Measurements from ENCODE around the gene DSTN.

Gene DSTN

GRCh38 chr20:17584689-17585088 lies 14.8 kb downstream of the DSTN start:
- no peak for DNase-seq

GRCh38 chr20:17586250-17586649 lies 16.4 kb downstream of the DSTN start:
- no peak for DNase-seq

- no peak for DNase-seq
These were observed 17.3 kb downstream of the DSTN start for GRCh38 chr20:17587148-17587547.

GRCh38 chr20:17587824-17588223 lies 17.9 kb downstream of the DSTN start:
- no peak for DNase-seq

GRCh38 chr20:17589161-17589834 lies 19.4 kb downstream of the DSTN start:
- DNase-seq = no peak

GRCh38 chr20:17590245-17590644 lies 20.4 kb downstream of the DSTN start:
- no peak for DNase-seq

- DNase-seq = no peak
These were observed 24.0 kb downstream of the DSTN start for GRCh38 chr20:17593902-17594301.

- peak; percentile 17 for DNase-seq
These were observed 24.6 kb downstream of the DSTN start for GRCh38 chr20:17594443-17594842.

GRCh38 chr20:17595856-17596255 lies 26.0 kb downstream of the DSTN start:
- no peak for DNase-seq

- DNase-seq = no peak
These were observed 28.2 kb downstream of the DSTN start for GRCh38 chr20:17598013-17598550.

GRCh38 chr20:17601957-17602356 lies 32.1 kb downstream of the DSTN start:
- no peak for DNase-seq

GRCh38 chr20:17602493-17602892 lies 32.6 kb downstream of the DSTN start:
- no peak for DNase-seq

- DNase-seq = peak; percentile 22
These were observed 35.3 kb downstream of the DSTN start for GRCh38 chr20:17605131-17605660.

GRCh38 chr20:17606001-17606400 lies 36.1 kb downstream of the DSTN start:
- no peak for DNase-seq

GRCh38 chr20:17608701-17609497 lies 39.0 kb downstream of the DSTN start:
- DNase-seq = no peak

GRCh38 chr20:17609811-17610377 lies 40.0 kb downstream of the DSTN start:
- no peak for DNase-seq

- DNase-seq = no peak
These were observed 40.9 kb downstream of the DSTN start for GRCh38 chr20:17610566-17611289.

- DNase-seq = no peak
These were observed 41.3 kb downstream of the DSTN start for GRCh38 chr20:17611290-17611539.

GRCh38 chr20:17611540-17612286 lies 41.8 kb downstream of the DSTN start:
- no peak for DNase-seq

GRCh38 chr20:17612287-17612991 lies 42.6 kb downstream of the DSTN start:
- DNase-seq = no peak

GRCh38 chr20:17612992-17613327 lies 43.1 kb downstream of the DSTN start:
- DNase-seq = no peak

All from NCI-H2029 (cell line).